ENCODE measurements around the gene SGK1.
"Not testable (repeated sequence)": the region's sequence is repeated elsewhere in the genome, so short reads cannot be mapped to it uniquely, and the experiment has no call there.

SGK1 gene

GRCh38 chr6:134319686-134320085, 1.8 kb upstream of the SGK1 start:
- H3K27ac Mint-ChIP-seq, CTCF ChIA-PET, H3K9me3 Mint-ChIP-seq, DNase-seq, H3K4me3 Mint-ChIP-seq, H3K36me3 Mint-ChIP-seq: not testable (repeated sequence)
- Mint-ChIP-seq H3K4me1 (peaks cover 25% of the 10 kb centered on the region), H3K27me3 (peaks cover 19% of the 10 kb centered on the region)

DNA sequence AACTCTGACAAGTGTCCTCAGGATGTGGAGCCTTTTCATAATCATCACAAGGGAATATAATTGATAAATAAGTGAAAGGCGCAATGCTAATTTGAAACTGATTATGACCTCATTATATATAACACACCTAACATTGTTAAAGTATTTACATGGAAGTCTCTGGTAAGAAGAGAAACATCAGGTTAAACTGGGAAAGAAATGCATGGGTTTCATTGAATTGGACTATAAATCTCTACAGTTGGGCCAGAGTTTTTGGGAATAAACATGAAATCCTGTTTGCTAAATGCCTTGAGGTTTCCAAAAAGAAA, 1.0 kb upstream of the SGK1 start:
- Mint-ChIP-seq H3K9me3 (peaks cover 8% of the 10 kb centered on the region), H3K4me1 (peaks cover 25% of the 10 kb centered on the region), H3K27ac (no peak overlapping the region), H3K27me3 (peaks cover 19% of the 10 kb centered on the region), H3K36me3 (peaks cover 4% of the 10 kb centered on the region), H3K4me3 (no peak overlapping the region)
- DNase-seq = no peak
- CTCF ChIA-PET = interaction anchor here (1.5 kb wide), 1 partner anchor 28 kb away, joined by 5 read pairs; no protein-coding TSS in a partner anchor

DNA sequence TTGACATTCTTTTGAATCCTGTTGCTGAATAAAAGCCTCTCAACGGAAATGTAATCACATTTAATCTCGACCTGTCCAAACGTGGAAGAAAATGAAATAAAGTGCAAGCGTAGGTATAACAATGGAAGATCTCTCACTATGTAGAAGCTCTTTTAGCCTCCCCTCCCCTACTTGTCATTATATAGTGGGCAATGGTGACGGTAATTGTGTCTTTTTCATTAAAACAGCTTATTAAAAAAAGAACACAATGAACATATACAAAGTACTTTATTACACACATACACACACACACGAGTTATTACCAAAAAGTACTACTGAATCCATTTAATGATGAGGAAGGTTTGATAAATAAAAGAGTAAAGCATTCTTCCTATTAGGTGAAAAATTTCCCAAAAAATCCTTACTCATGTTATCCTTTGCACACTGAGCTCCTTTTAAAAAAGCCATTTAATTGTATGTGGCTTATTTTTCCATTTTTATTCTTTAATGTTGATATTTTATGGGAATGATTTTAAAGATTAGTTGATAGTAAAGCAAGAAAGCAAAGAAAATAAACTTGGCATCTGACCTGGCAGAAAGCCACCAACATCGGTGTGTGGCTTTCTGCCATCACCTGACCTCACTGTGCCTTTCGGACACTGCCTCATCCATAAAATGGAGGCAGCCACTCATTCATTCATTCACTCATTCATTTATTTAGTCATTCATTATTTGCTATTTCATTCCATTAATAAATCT, 493 bp upstream of the SGK1 start:
- CTCF ChIA-PET = interaction anchor here (0.9 to 1.5 kb wide), 3 partner anchors 19 to 322 kb away, joined by 3 to 5 read pairs (median 3); no protein-coding TSS in a partner anchor
- Mint-ChIP-seq H3K9me3 (peaks cover 8% of the 10 kb centered on the region), H3K36me3 (peaks cover 2% of the 10 kb centered on the region), H3K27ac (no peak overlapping the region), H3K4me1 (peaks cover 28% of the 10 kb centered on the region), H3K4me3 (peak overlapping the region; percentile 83), H3K27me3 (peaks cover 20% of the 10 kb centered on the region)
- no peak for DNase-seq

GRCh38 chr6:134316733-134317431, 1.0 kb downstream of the SGK1 start:
- Mint-ChIP-seq H3K27me3 (peaks cover 22% of the 10 kb centered on the region), H3K27ac (no peak overlapping the region), H3K9me3 (peaks cover 8% of the 10 kb centered on the region), H3K36me3 (peaks cover 2% of the 10 kb centered on the region), H3K4me3 (peak overlapping the region; percentile 83), H3K4me1 (peaks cover 33% of the 10 kb centered on the region)
- CTCF ChIA-PET = interaction anchor here (0.6 to 1.4 kb wide), 3 partner anchors 34 to 324 kb away, joined by 3 read pairs; no protein-coding TSS in a partner anchor
- no peak for DNase-seq

- CTCF ChIA-PET = interaction anchor here (0.9 to 1.4 kb wide), 2 partner anchors 122 to 325 kb away, joined by 3 read pairs; no protein-coding TSS in a partner anchor
- Mint-ChIP-seq H3K36me3 (peaks cover 2% of the 10 kb centered on the region), H3K27ac (no peak overlapping the region), H3K4me3 (no peak overlapping the region), H3K4me1 (peaks cover 33% of the 10 kb centered on the region), H3K27me3 (peaks cover 26% of the 10 kb centered on the region), H3K9me3 (peaks cover 8% of the 10 kb centered on the region)
- DNase-seq = no peak
Observed at GRCh38 chr6:134315974-134316441, 1.9 kb downstream of the SGK1 start.

- Mint-ChIP-seq H3K4me1 (peaks cover 33% of the 10 kb centered on the region), H3K9me3 (peaks cover 8% of the 10 kb centered on the region), H3K27ac (no peak overlapping the region), H3K27me3 (peaks cover 26% of the 10 kb centered on the region), H3K36me3 (peaks cover 2% of the 10 kb centered on the region), H3K4me3 (no peak overlapping the region)
- no peak for DNase-seq
- CTCF ChIA-PET = interaction anchor here (0.9 kb wide), 1 partner anchor 123 kb away, joined by 3 read pairs; no protein-coding TSS in a partner anchor
Observed at GRCh38 chr6:134315189-134315588, 2.7 kb downstream of the SGK1 start.

- Mint-ChIP-seq H3K36me3 (no peaks in the 10 kb centered on the region), H3K27me3 (peaks cover 28% of the 10 kb centered on the region), H3K4me1 (peaks cover 33% of the 10 kb centered on the region), H3K4me3 (no peak overlapping the region), H3K27ac (no peak overlapping the region), H3K9me3 (peaks cover 2% of the 10 kb centered on the region)
- CTCF ChIA-PET = interaction anchor here (0.9 kb wide), 1 partner anchor 13 kb away, joined by 3 read pairs; no protein-coding TSS in a partner anchor
- DNase-seq = no peak
Observed at GRCh38 chr6:134314006-134314821, 3.7 kb downstream of the SGK1 start.

DNA sequence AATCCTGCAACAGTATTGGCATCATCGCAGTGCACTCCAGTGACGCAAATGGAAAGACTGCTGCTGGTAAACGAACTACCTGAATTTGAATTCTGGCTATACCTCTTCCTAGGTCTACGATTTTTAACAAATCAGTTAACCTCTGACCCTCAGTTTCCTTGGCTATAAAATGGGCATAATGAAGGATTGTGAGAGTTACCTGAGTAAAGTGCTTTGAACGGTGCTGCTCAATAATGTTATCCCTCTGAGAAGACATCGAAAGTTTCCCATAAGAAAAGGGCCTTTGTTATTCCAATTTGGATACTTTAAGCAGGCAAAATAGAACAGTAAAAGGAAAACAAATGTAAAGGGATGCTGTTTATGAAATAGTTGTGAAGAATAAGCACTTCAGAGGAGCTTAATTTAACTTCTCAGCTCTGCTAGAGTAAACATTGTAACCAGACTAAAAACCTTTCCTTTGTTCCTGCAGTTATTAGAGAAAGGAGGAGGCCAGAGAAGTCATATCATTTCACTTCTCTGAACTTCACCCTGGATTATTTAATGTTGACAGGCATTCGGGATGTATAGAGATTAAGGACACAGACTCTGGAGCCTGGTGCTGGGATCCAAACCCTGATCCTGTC, 5.8 kb downstream of the SGK1 start:
- Mint-ChIP-seq H3K36me3 (no peaks in the 10 kb centered on the region), H3K27ac (no peak overlapping the region), H3K9me3 (no peaks in the 10 kb centered on the region), H3K4me1 (peaks cover 29% of the 10 kb centered on the region), H3K27me3 (peaks cover 25% of the 10 kb centered on the region), H3K4me3 (no peak overlapping the region)
- CTCF ChIA-PET = no interaction called here
- DNase-seq = no peak

DNA sequence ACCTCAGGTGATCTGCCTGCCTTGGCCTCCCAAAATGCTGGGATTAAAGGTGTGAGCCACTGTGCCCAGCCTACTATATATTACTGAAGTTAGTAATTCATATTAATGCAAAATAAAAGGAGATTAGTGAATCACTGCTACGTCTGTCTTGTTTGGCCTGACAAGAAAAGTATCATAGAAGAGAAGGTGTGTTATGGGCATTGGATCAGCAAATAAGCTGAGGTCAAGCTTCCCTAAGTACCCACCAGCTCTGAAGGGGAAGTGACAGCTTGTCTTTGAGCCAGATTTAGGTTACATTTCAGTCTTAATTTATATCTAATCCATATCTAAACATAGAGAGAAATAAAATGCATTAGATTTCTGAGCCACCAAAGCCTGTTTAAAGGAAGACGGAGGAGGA, 7.1 kb downstream of the SGK1 start:
- no peak overlapping the region for H3K27ac Mint-ChIP-seq
- no peaks in the 10 kb centered on the region for H3K36me3 Mint-ChIP-seq
- CTCF ChIA-PET = interaction anchor here (0.5 to 0.6 kb wide), 2 partner anchors 13 to 271 kb away, joined by 3 to 5 read pairs; no protein-coding TSS in a partner anchor
- H3K4me3 Mint-ChIP-seq = no peak overlapping the region
- H3K9me3 Mint-ChIP-seq = no peaks in the 10 kb centered on the region
- H3K27me3 Mint-ChIP-seq = peaks cover 17% of the 10 kb centered on the region
- DNase-seq = no peak
- H3K4me1 Mint-ChIP-seq = peaks cover 19% of the 10 kb centered on the region

GRCh38 chr6:134309983-134310605, 7.8 kb downstream of the SGK1 start:
- Mint-ChIP-seq H3K9me3 (no peaks in the 10 kb centered on the region), H3K4me1 (peaks cover 20% of the 10 kb centered on the region), H3K4me3 (no peak overlapping the region), H3K36me3 (no peaks in the 10 kb centered on the region), H3K27ac (peak overlapping the region; percentile 24), H3K27me3 (peaks cover 15% of the 10 kb centered on the region)
- CTCF ChIA-PET = interaction anchor here (0.6 to 0.7 kb wide), 2 partner anchors 177 to 406 kb away, joined by 3 to 4 read pairs; no protein-coding TSS in a partner anchor
- no peak for DNase-seq

GRCh38 chr6:134309227-134309626, 8.7 kb downstream of the SGK1 start:
- H3K36me3 Mint-ChIP-seq = no peaks in the 10 kb centered on the region
- peaks cover 26% of the 10 kb centered on the region for H3K4me1 Mint-ChIP-seq
- H3K27ac Mint-ChIP-seq = no peak overlapping the region
- peaks cover 15% of the 10 kb centered on the region for H3K27me3 Mint-ChIP-seq
- H3K4me3 Mint-ChIP-seq = no peak overlapping the region
- no peak for DNase-seq
- H3K9me3 Mint-ChIP-seq = no peaks in the 10 kb centered on the region
- CTCF ChIA-PET = no interaction called here

- Mint-ChIP-seq H3K9me3 (no peaks in the 10 kb centered on the region), H3K4me1 (peaks cover 28% of the 10 kb centered on the region)
Observed at GRCh38 chr6:134308800-134309199, 9.1 kb downstream of the SGK1 start.

DNA sequence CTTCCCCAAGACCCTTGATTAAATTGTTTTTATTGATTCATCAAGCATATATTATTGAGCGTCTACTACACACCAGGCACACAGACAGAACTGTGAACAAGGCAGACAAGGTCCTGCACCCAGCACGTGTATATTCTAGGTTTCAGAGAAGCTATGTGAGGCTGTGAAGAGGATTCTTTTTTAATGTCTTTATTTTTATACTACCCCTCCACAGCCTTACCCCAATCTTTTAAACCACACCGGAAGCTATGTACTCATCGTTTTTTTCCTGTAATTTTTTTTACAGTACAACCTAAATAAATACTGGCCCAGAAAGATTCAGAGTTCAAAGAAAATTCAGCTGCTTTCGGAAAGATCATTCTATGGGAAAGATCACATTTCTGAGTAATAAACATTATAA, 10.0 kb downstream of the SGK1 start:
- Mint-ChIP-seq H3K4me3 (no peak overlapping the region), H3K27ac (no peak overlapping the region), H3K4me1 (peaks cover 22% of the 10 kb centered on the region), H3K27me3 (peaks cover 12% of the 10 kb centered on the region), H3K36me3 (no peaks in the 10 kb centered on the region), H3K9me3 (no peaks in the 10 kb centered on the region)
- CTCF ChIA-PET = no interaction called here
- no peak for DNase-seq

More at GRCh38 chr6:134308800-134309199, 9.1 kb downstream of the SGK1 start:
- H3K4me3 Mint-ChIP-seq = no peak overlapping the region
- no peaks in the 10 kb centered on the region for H3K36me3 Mint-ChIP-seq
- H3K27ac Mint-ChIP-seq = no peak overlapping the region
- DNase-seq = no peak
- H3K27me3 Mint-ChIP-seq = peaks cover 15% of the 10 kb centered on the region
- CTCF ChIA-PET = no interaction called here
